B cell (primary cell): ENCODE results near the gene PIK3R1. TPM values are rescaled to one million over a fixed set of nuclear protein-coding genes. Genes with fewer than 3 reads are reported as not detected.

Experiments used
- ATAC-seq: fragments of 200-7000 bp; cut with Tn5 transposase; one replicate; pipeline ENCODE4 v1.10.0; 2021; ENCODE audit warnings: low read depth, mild to moderate bottlenecking, moderate number of reproducible peaks, moderate library complexity
- CTCF ChIA-PET: fragments of 350-600 bp; sonication (Branson Sonifier 250); formaldehyde crosslinking; loops from one replicate; lab custom pipeline; 2021; ENCODE audit warnings: antibody characterized with exemption, inconsistent platforms; lab: Charles Lee
- POLR2A ChIA-PET: fragments of 350-600 bp; sonication (Branson Sonifier 250); formaldehyde crosslinking; loops from one replicate; lab custom pipeline; 2021; ENCODE audit warnings: antibody characterized with exemption; lab: Charles Lee
- DNase-seq: peaks from one replicate; pipeline ENCODE4 v3.0.0; 2013
- H2AFZ ChIP-seq: 2 replicates; pipeline ENCODE4 v1.6.1; 2012; ENCODE audit warnings: mild to moderate bottlenecking, low read depth, low read length; ENCODE audit not compliant: insufficient read depth, poor library complexity, severe bottlenecking
- H3K27ac ChIP-seq, 2 donors: 1 replicate in 1 of 2; 2 replicates in 1 of 2; pipeline ENCODE4 v1.5.1; 2012 to 2013; ENCODE audit warnings: low read length in 2 of 2, mild to moderate bottlenecking in 2 of 2, moderate library complexity in 1 of 2
- H3K27me3 ChIP-seq, 4 experiments: fragments of 200-600 bp in 1 of 4; sonication (generic) in 1 of 4; replicated peaks in 1 of 4; 1 replicate in 2 of 4; 2 replicates in 2 of 4; pipeline versions ENCODE4 v1.6.1 to v1.7.0; 2013 to 2016; ENCODE audit warnings: low read length in 3 of 4, mild to moderate bottlenecking in 2 of 4, mixed read lengths in 1 of 4, moderate library complexity in 1 of 4; ENCODE audit not compliant: insufficient read depth in 4 of 4, control insufficient read depth in 3 of 4; ENCODE audit errors: control extremely low read depth in 1 of 4
- H3K36me3 ChIP-seq, 2 experiments: replicated peaks in 1 of 2; 1 replicate in 1 of 2; 2 replicates in 1 of 2; pipeline versions ENCODE4 v1.6.1 to v1.7.1; 2013; ENCODE audit warnings: low read length in 1 of 2; ENCODE audit not compliant: insufficient read depth in 2 of 2, control insufficient read depth in 1 of 2; ENCODE audit errors: control extremely low read depth in 1 of 2, extremely low read depth in 1 of 2
- H3K4me1 ChIP-seq, 2 donors: fragments of 200-600 bp in 1 of 2; sonication (generic) in 1 of 2; 1 replicate in 1 of 2; 2 replicates in 1 of 2; pipeline versions ENCODE4 v1.5.1 to v1.6.1; 2013 to 2017; ENCODE audit warnings: low read length in 2 of 2; ENCODE audit not compliant: control insufficient read depth in 2 of 2, insufficient read depth in 2 of 2
- H3K4me2 ChIP-seq: replicated peaks from 2 replicates; pipeline ENCODE3; 2012; ENCODE audit warnings: mild to moderate bottlenecking, low read depth, low read length; ENCODE audit not compliant: poor library complexity, severe bottlenecking
- H3K4me3 ChIP-seq, 5 experiments: fragments of 200-600 bp in 1 of 5; sonication (generic) in 1 of 5; 1 replicate in 3 of 5; 2 replicates in 2 of 5; pipeline versions ENCODE4 v1.5.1 to v1.7.0; 2011 to 2016; ENCODE audit warnings: low read length in 4 of 5, mild to moderate bottlenecking in 4 of 5, low read depth in 2 of 5, control low read depth in 1 of 5, moderate library complexity in 1 of 5; ENCODE audit not compliant: insufficient read depth in 1 of 5; ENCODE audit errors: control extremely low read depth in 1 of 5, extremely low read depth in 1 of 5
- H3K79me2 ChIP-seq: fragments of 200-600 bp; sonication (generic); one replicate; pipeline ENCODE4 v1.6.0; 2016; ENCODE audit warnings: low read length; ENCODE audit not compliant: control insufficient read depth, insufficient read depth
- H3K9ac ChIP-seq: fragments of 200-600 bp; sonication (generic); 2 replicates; pipeline ENCODE4 v1.6.1; 2017; ENCODE audit warnings: mild to moderate bottlenecking, low read length, moderate library complexity
- H3K9me3 ChIP-seq, 3 donors: one replicate each; pipeline versions ENCODE4 v1.6.1 to v1.7.1; 2013; ENCODE audit warnings: low read length in 2 of 3; ENCODE audit not compliant: control insufficient read depth in 2 of 3, insufficient read depth in 1 of 3; ENCODE audit errors: control extremely low read depth in 1 of 3
- H4K20me1 ChIP-seq: 2 replicates; pipeline ENCODE4 v1.6.0; 2012; ENCODE audit warnings: mild to moderate bottlenecking, low read length; ENCODE audit not compliant: insufficient read depth, control insufficient read depth, poor library complexity, severe bottlenecking
- H3K27ac Mint-ChIP-seq: one replicate; pipeline ENCODE4 v1.8.0; 2021; ENCODE audit warnings: mixed read lengths
- H3K27me3 Mint-ChIP-seq: one replicate; pipeline ENCODE4 v1.8.0; 2021; ENCODE audit warnings: mixed read lengths
- H3K4me1 Mint-ChIP-seq: one replicate; pipeline ENCODE4 v1.8.0; 2021; ENCODE audit warnings: mixed read lengths
- H3K4me3 Mint-ChIP-seq: one replicate; pipeline ENCODE4 v1.8.0; 2021; ENCODE audit warnings: mixed read lengths
- H3K9me3 Mint-ChIP-seq: one replicate; pipeline ENCODE4 v1.8.0; 2022; ENCODE audit warnings: mixed read lengths; ENCODE audit not compliant: insufficient read depth
- CTCF ChIP-seq: fragments of 200-600 bp; IDR thresholded peaks from one replicate; pipeline ENCODE4 v1.8.0; 2022; ENCODE audit warnings: antibody characterized with exemption, mild to moderate bottlenecking
- EZH2 ChIP-seq: IDR thresholded peaks from 2 replicates; pipeline ENCODE4 v1.6.1; 2012; ENCODE audit warnings: borderline replicate concordance, low read depth, mild to moderate bottlenecking, moderate library complexity, low read length; ENCODE audit not compliant: insufficient read depth, poor library complexity, severe bottlenecking
- WGBS: methylation state at CpG from one replicate; pipeline ENCODE4 v1.1.5; 2013; ENCODE audit warnings: missing lambda C conversion rate; ENCODE audit not compliant: insufficient coverage; 5-methylcytosine and 5-hydroxymethylcytosine counted together
- intact Hi-C: fragments of 100-400 bp; cut with micrococcal nuclease; formaldehyde crosslinking; loops from one replicate; pipeline ENCODE4 v1.10.0; 2022
- polyA plus RNA-seq: library from polyadenylated mRNA; depleted of rRNA; stranded (reverse); fragments of >200 nt; gene quantifications from 2 replicates; pipeline ENCODE4 v1.2.3, GENCODE V29; 2012
- total RNA-seq, 2 donors: library from RNA; stranded (reverse); fragments of 120-200 nt in 1 of 2; gene quantifications; 1 replicate in 1 of 2; 2 replicates in 1 of 2; pipeline versions ENCODE4 v1.2.3 to v1.2.4, GENCODE V29; 2013 to 2022

The PIK3R1 gene
- total and polyA plus RNA-seq, 2 donors (not counting 1 experiment from before 2014, with no cell fraction given) = 5.6 to 63.8 TPM

- Histone ChIP-seq H3K27ac (no peak overlapping the region), H3K4me3 (no peak overlapping the region), H3K9ac (no peak overlapping the region), H3K9me3 (no peaks in the 10 kb centered on the region), H4K20me1 (no peaks in the 10 kb centered on the region), H3K36me3 (no peaks in the 10 kb centered on the region), H3K4me1 (peaks cover 0 to 3% of the 10 kb centered on the region in 2 donors), H3K4me2 (no peak overlapping the region), H3K27me3 (no peaks in the 10 kb centered on the region), H3K79me2 (no peaks in the 10 kb centered on the region), H2AFZ (no peak overlapping the region)
- Mint-ChIP-seq H3K9me3 (no peaks in the 10 kb centered on the region), H3K4me1 (peaks cover 3% of the 10 kb centered on the region), H3K27ac (no peak overlapping the region), H3K27me3 (no peaks in the 10 kb centered on the region), H3K4me3 (no peak overlapping the region)
- DNase-seq = no peak
- ATAC-seq = no peak
- TF ChIP-seq CTCF = no peak
- TF ChIP-seq EZH2 = no peak
- ChIA-PET CTCF (no interaction called here), POLR2A (no interaction called here)
- WGBS = 98% methylated on average over 6 of the region's 11 CpGs
- intact Hi-C loops = no loop called here
Observed at GRCh38 chr5:68177676-68178075, 37.9 kb upstream of the PIK3R1 start.

GRCh38 chr5:68178579-68178978 lies 37.0 kb upstream of the PIK3R1 start:
- no peak overlapping the region for H3K4me2 ChIP-seq
- Mint-ChIP-seq H3K9me3 (no peaks in the 10 kb centered on the region), H3K4me3 (no peak overlapping the region), H3K27me3 (no peaks in the 10 kb centered on the region), H3K4me1 (peaks cover 4% of the 10 kb centered on the region), H3K27ac (no peak overlapping the region)
- no peak overlapping the region for H3K9ac ChIP-seq
- no CpG with 5 or more reads among the region's 2 CpGs for WGBS
- H3K36me3 ChIP-seq = no peaks in the 10 kb centered on the region
- no peaks in the 10 kb centered on the region for H3K79me2 ChIP-seq
- ATAC-seq (no peak), DNase-seq (no peak)
- no peak overlapping the region for H3K27ac ChIP-seq
- TF ChIP-seq EZH2 (no peak), CTCF (no peak)
- H3K9me3 ChIP-seq = no peaks in the 10 kb centered on the region
- H3K4me1 ChIP-seq = peaks cover 0 to 3% of the 10 kb centered on the region in 2 donors
- CTCF ChIA-PET = no interaction called here
- intact Hi-C loops = no loop called here
- H2AFZ ChIP-seq = no peak overlapping the region
- POLR2A ChIA-PET = no interaction called here
- H3K27me3 ChIP-seq = no peaks in the 10 kb centered on the region
- H3K4me3 ChIP-seq = no peak overlapping the region
- no peaks in the 10 kb centered on the region for H4K20me1 ChIP-seq
